ENCODE data around the gene SEMA6B.
"Not testable (repeated sequence)": the region's sequence is repeated elsewhere in the genome, so short reads cannot be mapped to it uniquely, and the experiment has no call there.

Gene SEMA6B

GRCh38 chr19:4559569-4559968, at the start of gene SEMA6B:
Gene SEMA6B, minus strand, starts transcription at chr19:4559684. Its CDS starts 1,227 bp downstream, at chr19:4558457.
- DNase-seq, result no peak

GRCh38 chr19:4606921-4607678, 47.6 kb upstream of the SEMA6B start:
- peak; percentile 71 to 87 for DNase-seq

- no peak for DNase-seq
These were observed 46.7 kb upstream of the SEMA6B start for GRCh38 chr19:4606181-4606580.

- DNase-seq, result no peak
These were observed 45.4 kb upstream of the SEMA6B start for GRCh38 chr19:4604912-4605311.

GRCh38 chr19:4602915-4603314, 43.4 kb upstream of the SEMA6B start:
- DNase-seq, result no peak

GRCh38 chr19:4602173-4602788, 42.8 kb upstream of the SEMA6B start:
- no peak for DNase-seq

- DNase-seq, result no peak
These were observed 41.4 kb upstream of the SEMA6B start for GRCh38 chr19:4600893-4601292.

GRCh38 chr19:4600082-4600481, 40.6 kb upstream of the SEMA6B start:
- no peak for DNase-seq

GRCh38 chr19:4598712-4599111, 39.2 kb upstream of the SEMA6B start:
- no peak for DNase-seq

- DNase-seq, result peak in 1 of 2 experiments; percentile 24
These were observed 38.6 kb upstream of the SEMA6B start for GRCh38 chr19:4597975-4598671.

GRCh38 chr19:4597278-4597974, 37.9 kb upstream of the SEMA6B start:
- no peak for DNase-seq

- no peak for DNase-seq
These were observed 36.8 kb upstream of the SEMA6B start for GRCh38 chr19:4596033-4596904.

- DNase-seq, result not testable (repeated sequence)
These were observed 35.7 kb upstream of the SEMA6B start for GRCh38 chr19:4595158-4595557.

- no peak for DNase-seq
These were observed 34.7 kb upstream of the SEMA6B start for GRCh38 chr19:4594201-4594600.

GRCh38 chr19:4593409-4593851, 33.9 kb upstream of the SEMA6B start:
- no peak for DNase-seq

GRCh38 chr19:4592445-4592844, 33.0 kb upstream of the SEMA6B start:
- DNase-seq, result no peak

- DNase-seq, result no peak
These were observed 31.8 kb upstream of the SEMA6B start for GRCh38 chr19:4591320-4591719.

GRCh38 chr19:4590559-4590958, 31.1 kb upstream of the SEMA6B start:
- DNase-seq, result no peak

- DNase-seq, result no peak
These were observed 30.3 kb upstream of the SEMA6B start for GRCh38 chr19:4589579-4590410.

- no peak for DNase-seq
These were observed 28.8 kb upstream of the SEMA6B start for GRCh38 chr19:4588291-4588761.

- no peak for DNase-seq
These were observed 28.0 kb upstream of the SEMA6B start for GRCh38 chr19:4587527-4587926.
